ENCODE measurements around the gene SAMSN1.

The SAMSN1 gene

GRCh38 chr21:14581902-14582457 lies 35.9 kb upstream of the SAMSN1 start:
- ChIA-PET POLR2A (no interaction called here), CTCF (no interaction called here)
- Histone ChIP-seq H3K4me1 (ENCODE audit: control extremely low read depth in 1 of 4, control insufficient read depth in 4 of 4, insufficient read depth in 4 of 4, low read length in 3 of 4) (peaks cover 0 to 6% (median 0%) of the 10 kb centered on the region in 4 experiments), H3K4me3 (ENCODE audit: control insufficient read depth in 1 of 7, extremely low read depth in 1 of 7, insufficient read depth in 4 of 7, low read depth in 2 of 7, low read length in 6 of 7) (no peak overlapping the region), H3K27me3 (replicated peaks in 2 of 5; ENCODE audit: control insufficient read depth in 4 of 5, insufficient read depth in 5 of 5, low read length in 4 of 5) (no peaks in the 10 kb centered on the region), H3K27ac (ENCODE audit: insufficient read depth in 1 of 2, low read depth in 1 of 2, low read length in 2 of 2, poor library complexity in 1 of 2, severe bottlenecking in 2 of 2) (peak overlapping the region in 1 of 2 experiments; percentile 61), H3K9me3 (ENCODE audit: control extremely low read depth in 1 of 5, control insufficient read depth in 4 of 5, insufficient read depth in 2 of 5, low read depth in 1 of 5, low read length in 4 of 5) (no peaks in the 10 kb centered on the region), H3K36me3 (ENCODE audit: control insufficient read depth in 4 of 4, insufficient read depth in 4 of 4, low read length in 3 of 4) (no peaks in the 10 kb centered on the region)
- DNase-seq: peak in 1 of 3 donors; percentile 19
- WGBS (ENCODE audit: insufficient coverage): 75% methylated on average over 4 of the region's 6 CpGs

- no CpG with 5 or more reads among the region's 1 CpG for WGBS (ENCODE audit: insufficient coverage)
- Histone ChIP-seq H3K27ac (ENCODE audit: insufficient read depth in 1 of 2, low read depth in 1 of 2, low read length in 2 of 2, poor library complexity in 1 of 2, severe bottlenecking in 2 of 2) (no peak overlapping the region), H3K27me3 (replicated peaks in 2 of 5; ENCODE audit: control insufficient read depth in 4 of 5, insufficient read depth in 5 of 5, low read length in 4 of 5) (no peaks in the 10 kb centered on the region), H3K4me1 (ENCODE audit: control extremely low read depth in 1 of 4, control insufficient read depth in 4 of 4, insufficient read depth in 4 of 4, low read length in 3 of 4) (no peaks in the 10 kb centered on the region), H3K4me3 (ENCODE audit: control insufficient read depth in 1 of 7, extremely low read depth in 1 of 7, insufficient read depth in 4 of 7, low read depth in 2 of 7, low read length in 6 of 7) (no peak overlapping the region), H3K9me3 (ENCODE audit: control extremely low read depth in 1 of 5, control insufficient read depth in 4 of 5, insufficient read depth in 2 of 5, low read depth in 1 of 5, low read length in 4 of 5) (no peaks in the 10 kb centered on the region), H3K36me3 (ENCODE audit: control insufficient read depth in 4 of 4, insufficient read depth in 4 of 4, low read length in 3 of 4) (no peaks in the 10 kb centered on the region)
- ChIA-PET POLR2A (no interaction called here), CTCF (interaction anchor here (2.6 kb wide), 1 partner anchor 11 kb away, joined by 10 read pairs; no protein-coding TSS in a partner anchor)
- DNase-seq: no peak
These were observed 27.1 kb upstream of the SAMSN1 start for GRCh38 chr21:14573244-14573643.

- no peak for DNase-seq
- ChIA-PET POLR2A (no interaction called here), CTCF (interaction anchor here (2.6 kb wide), 1 partner anchor 10 kb away, joined by 10 read pairs; no protein-coding TSS in a partner anchor)
- 92% methylated on average over 1 of the region's 2 CpGs for WGBS (ENCODE audit: insufficient coverage)
- Histone ChIP-seq H3K27ac (ENCODE audit: insufficient read depth in 1 of 2, low read depth in 1 of 2, low read length in 2 of 2, poor library complexity in 1 of 2, severe bottlenecking in 2 of 2) (no peak overlapping the region), H3K36me3 (ENCODE audit: control insufficient read depth in 4 of 4, insufficient read depth in 4 of 4, low read length in 3 of 4) (no peaks in the 10 kb centered on the region), H3K9me3 (ENCODE audit: control extremely low read depth in 1 of 5, control insufficient read depth in 4 of 5, insufficient read depth in 2 of 5, low read depth in 1 of 5, low read length in 4 of 5) (no peaks in the 10 kb centered on the region), H3K4me3 (ENCODE audit: control insufficient read depth in 1 of 7, extremely low read depth in 1 of 7, insufficient read depth in 4 of 7, low read depth in 2 of 7, low read length in 6 of 7) (no peak overlapping the region), H3K4me1 (ENCODE audit: control extremely low read depth in 1 of 4, control insufficient read depth in 4 of 4, insufficient read depth in 4 of 4, low read length in 3 of 4) (peaks cover 0 to 3% (median 0%) of the 10 kb centered on the region in 4 experiments), H3K27me3 (replicated peaks in 2 of 5; ENCODE audit: control insufficient read depth in 4 of 5, insufficient read depth in 5 of 5, low read length in 4 of 5) (no peaks in the 10 kb centered on the region)
These were observed 26.2 kb upstream of the SAMSN1 start for GRCh38 chr21:14572204-14572780.

GRCh38 chr21:14569868-14570267 lies 23.8 kb upstream of the SAMSN1 start:
- Histone ChIP-seq H3K4me1 (ENCODE audit: control extremely low read depth in 1 of 4, control insufficient read depth in 4 of 4, insufficient read depth in 4 of 4, low read length in 3 of 4) (peaks cover 0 to 3% (median 0%) of the 10 kb centered on the region in 4 experiments), H3K9me3 (ENCODE audit: control extremely low read depth in 1 of 5, control insufficient read depth in 4 of 5, insufficient read depth in 2 of 5, low read depth in 1 of 5, low read length in 4 of 5) (no peaks in the 10 kb centered on the region), H3K27ac (ENCODE audit: insufficient read depth in 1 of 2, low read depth in 1 of 2, low read length in 2 of 2, poor library complexity in 1 of 2, severe bottlenecking in 2 of 2) (no peak overlapping the region), H3K36me3 (ENCODE audit: control insufficient read depth in 4 of 4, insufficient read depth in 4 of 4, low read length in 3 of 4) (no peaks in the 10 kb centered on the region), H3K4me3 (ENCODE audit: control insufficient read depth in 1 of 7, extremely low read depth in 1 of 7, insufficient read depth in 4 of 7, low read depth in 2 of 7, low read length in 6 of 7) (no peak overlapping the region), H3K27me3 (replicated peaks in 2 of 5; ENCODE audit: control insufficient read depth in 4 of 5, insufficient read depth in 5 of 5, low read length in 4 of 5) (no peaks in the 10 kb centered on the region)
- ChIA-PET CTCF (no interaction called here), POLR2A (interaction anchor here (0.7 kb wide), 2 partner anchors 34 to 106 kb away, joined by 3 to 5 read pairs; no protein-coding TSS in a partner anchor)
- 100% methylated on average over 2 of the region's 6 CpGs for WGBS (ENCODE audit: insufficient coverage)
- no peak for DNase-seq

- Histone ChIP-seq H3K27ac (ENCODE audit: insufficient read depth in 1 of 2, low read depth in 1 of 2, low read length in 2 of 2, poor library complexity in 1 of 2, severe bottlenecking in 2 of 2) (no peak overlapping the region), H3K4me1 (ENCODE audit: control extremely low read depth in 1 of 4, control insufficient read depth in 4 of 4, insufficient read depth in 4 of 4, low read length in 3 of 4) (peaks cover 0 to 3% (median 0%) of the 10 kb centered on the region in 4 experiments), H3K9me3 (ENCODE audit: control extremely low read depth in 1 of 5, control insufficient read depth in 4 of 5, insufficient read depth in 2 of 5, low read depth in 1 of 5, low read length in 4 of 5) (no peaks in the 10 kb centered on the region), H3K36me3 (ENCODE audit: control insufficient read depth in 4 of 4, insufficient read depth in 4 of 4, low read length in 3 of 4) (no peaks in the 10 kb centered on the region), H3K4me3 (ENCODE audit: control insufficient read depth in 1 of 7, extremely low read depth in 1 of 7, insufficient read depth in 4 of 7, low read depth in 2 of 7, low read length in 6 of 7) (no peak overlapping the region), H3K27me3 (replicated peaks in 2 of 5; ENCODE audit: control insufficient read depth in 4 of 5, insufficient read depth in 5 of 5, low read length in 4 of 5) (no peaks in the 10 kb centered on the region)
- ChIA-PET POLR2A (interaction anchor here (0.7 kb wide), 2 partner anchors 35 to 105 kb away, joined by 3 to 5 read pairs; no protein-coding TSS in a partner anchor), CTCF (no interaction called here)
- 100% methylated on average over 1 of the region's 3 CpGs for WGBS (ENCODE audit: insufficient coverage)
- DNase-seq: no peak
These were observed 23.0 kb upstream of the SAMSN1 start for GRCh38 chr21:14569026-14569621.

- Histone ChIP-seq H3K4me1 (ENCODE audit: control extremely low read depth in 1 of 4, control insufficient read depth in 4 of 4, insufficient read depth in 4 of 4, low read length in 3 of 4) (peaks cover 0 to 3% (median 0%) of the 10 kb centered on the region in 4 experiments), H3K9me3 (ENCODE audit: control extremely low read depth in 1 of 5, control insufficient read depth in 4 of 5, insufficient read depth in 2 of 5, low read depth in 1 of 5, low read length in 4 of 5) (no peaks in the 10 kb centered on the region), H3K36me3 (ENCODE audit: control insufficient read depth in 4 of 4, insufficient read depth in 4 of 4, low read length in 3 of 4) (no peaks in the 10 kb centered on the region), H3K27ac (ENCODE audit: insufficient read depth in 1 of 2, low read depth in 1 of 2, low read length in 2 of 2, poor library complexity in 1 of 2, severe bottlenecking in 2 of 2) (no peak overlapping the region), H3K27me3 (replicated peaks in 2 of 5; ENCODE audit: control insufficient read depth in 4 of 5, insufficient read depth in 5 of 5, low read length in 4 of 5) (no peaks in the 10 kb centered on the region), H3K4me3 (ENCODE audit: control insufficient read depth in 1 of 7, extremely low read depth in 1 of 7, insufficient read depth in 4 of 7, low read depth in 2 of 7, low read length in 6 of 7) (no peak overlapping the region)
- DNase-seq: no peak
- 100% methylated on average over 2 of the region's 7 CpGs for WGBS (ENCODE audit: insufficient coverage)
- ChIA-PET CTCF (no interaction called here), POLR2A (interaction anchor here (0.6 kb wide), 1 partner anchor 43 kb away, joined by 3 read pairs; no protein-coding TSS in a partner anchor)
These were observed 21.5 kb upstream of the SAMSN1 start for GRCh38 chr21:14567331-14568279.
